MCF 10A (cell line): ENCODE measurements around the gene MTMR1. TPM values are rescaled to one million over a fixed set of nuclear protein-coding genes. Genes with fewer than 3 reads are reported as not detected.
A peak's percentile ranks its signal among the peaks of the same experiment; 100 is the strongest.

Experiments
- BruUV-seq: library from RNA; stranded (reverse); fragments of 400-500 nt; replicated peaks from 2 replicates; lab custom pipeline; 2021; lab: Mats Ljungman, UMichigan
- CTCF ChIA-PET: fragments of 300-600 bp; sonication (Branson Sonifier 250); formaldehyde crosslinking; extraction: SDS; loops from one replicate; lab custom pipeline; 2021; ENCODE audit warnings: antibody characterized with exemption, inconsistent platforms; lab: Yijun Ruan, JAX
- POLR2A ChIA-PET: fragments of 300-600, 350-650 bp; sonication (Branson Sonifier 250); formaldehyde crosslinking; extraction: SDS; loops from one replicate; lab custom pipeline; 2020; ENCODE audit warnings: antibody characterized with exemption, inconsistent platforms; lab: Yijun Ruan, JAX
- DNase-seq: peaks from one replicate; pipeline ENCODE4 v3.0.0-alpha.2; 2018; ENCODE audit not compliant: unreplicated experiment
- H3K27ac Mint-ChIP-seq: one replicate; pipeline ENCODE4 v1.8.0; 2022; ENCODE audit warnings: mild to moderate bottlenecking, low read depth, mixed read lengths; ENCODE audit not compliant: unreplicated experiment
- H3K27me3 Mint-ChIP-seq: one replicate; pipeline ENCODE4 v1.8.0; 2022; ENCODE audit warnings: mixed read lengths; ENCODE audit not compliant: insufficient read depth, unreplicated experiment
- H3K36me3 Mint-ChIP-seq: one replicate; pipeline ENCODE4 v1.8.0; 2022; ENCODE audit warnings: mild to moderate bottlenecking, moderate library complexity, mixed read lengths; ENCODE audit not compliant: insufficient read depth, unreplicated experiment
- H3K4me1 Mint-ChIP-seq: one replicate; pipeline ENCODE4 v1.8.0; 2022; ENCODE audit warnings: mixed read lengths; ENCODE audit not compliant: insufficient read depth, unreplicated experiment
- H3K4me3 Mint-ChIP-seq: one replicate; pipeline ENCODE4 v1.8.0; 2022; ENCODE audit warnings: mild to moderate bottlenecking, moderate library complexity, mixed read lengths; ENCODE audit not compliant: unreplicated experiment
- H3K9me3 Mint-ChIP-seq: one replicate; pipeline ENCODE4 v1.8.0; 2022; ENCODE audit warnings: mixed read lengths; ENCODE audit not compliant: unreplicated experiment
- intact Hi-C: fragments of 100-400 bp; cut with micrococcal nuclease; formaldehyde crosslinking; loops from 2 replicates; pipeline ENCODE4 v1.14.1; 2022
- total RNA-seq: library from RNA; stranded (reverse); gene quantifications from 2 replicates; pipeline ENCODE4 v1.2.3, GENCODE V29; 2022
- TF ChIP-seq, protein P1 (sequence below): fragments of 200-600 bp; IDR thresholded peaks from one replicate; pipeline ENCODE4 v1.8.0; 2022; ENCODE audit warnings: antibody characterized with exemption, mild to moderate bottlenecking; ENCODE audit not compliant: unreplicated experiment

Gene MTMR1
- total RNA-seq, 1 experiment from 2014 or later: 24.7 TPM

DNA sequence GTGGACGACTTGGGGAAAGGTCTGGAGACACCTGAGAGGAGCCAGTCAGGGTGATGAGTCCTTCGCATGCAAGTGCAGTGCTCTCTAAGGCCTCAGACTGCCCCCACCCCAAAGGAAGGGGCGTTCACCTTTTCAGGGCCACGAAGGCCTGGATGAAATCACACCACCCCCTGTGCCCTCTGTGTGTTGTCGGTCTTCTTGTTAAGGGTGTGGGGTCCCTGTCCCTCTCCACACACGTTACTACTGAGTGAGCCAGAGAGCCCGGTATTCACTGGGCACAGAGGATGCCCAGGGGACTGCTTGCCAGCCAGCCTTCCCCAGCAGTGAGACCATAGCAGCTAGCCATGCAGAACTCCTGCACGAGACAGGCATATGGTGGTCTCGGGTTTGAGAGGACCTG lies 72.0 kb downstream of the MTMR1 start:
- no peak overlapping the region for H3K4me3 Mint-ChIP-seq
- DNase-seq: no peak
- CTCF ChIA-PET: no interaction called here
- H3K27ac Mint-ChIP-seq: no peak overlapping the region
- POLR2A ChIA-PET: no interaction called here
- intact Hi-C loops: no loop called here
- BruUV-seq: no TSS peak
- peaks cover 50% of the 10 kb centered on the region for H3K36me3 Mint-ChIP-seq
- TF ChIP-seq, protein P1, sequence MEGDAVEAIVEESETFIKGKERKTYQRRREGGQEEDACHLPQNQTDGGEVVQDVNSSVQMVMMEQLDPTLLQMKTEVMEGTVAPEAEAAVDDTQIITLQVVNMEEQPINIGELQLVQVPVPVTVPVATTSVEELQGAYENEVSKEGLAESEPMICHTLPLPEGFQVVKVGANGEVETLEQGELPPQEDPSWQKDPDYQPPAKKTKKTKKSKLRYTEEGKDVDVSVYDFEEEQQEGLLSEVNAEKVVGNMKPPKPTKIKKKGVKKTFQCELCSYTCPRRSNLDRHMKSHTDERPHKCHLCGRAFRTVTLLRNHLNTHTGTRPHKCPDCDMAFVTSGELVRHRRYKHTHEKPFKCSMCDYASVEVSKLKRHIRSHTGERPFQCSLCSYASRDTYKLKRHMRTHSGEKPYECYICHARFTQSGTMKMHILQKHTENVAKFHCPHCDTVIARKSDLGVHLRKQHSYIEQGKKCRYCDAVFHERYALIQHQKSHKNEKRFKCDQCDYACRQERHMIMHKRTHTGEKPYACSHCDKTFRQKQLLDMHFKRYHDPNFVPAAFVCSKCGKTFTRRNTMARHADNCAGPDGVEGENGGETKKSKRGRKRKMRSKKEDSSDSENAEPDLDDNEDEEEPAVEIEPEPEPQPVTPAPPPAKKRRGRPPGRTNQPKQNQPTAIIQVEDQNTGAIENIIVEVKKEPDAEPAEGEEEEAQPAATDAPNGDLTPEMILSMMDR: no peak
- no peaks in the 10 kb centered on the region for H3K27me3 Mint-ChIP-seq
- H3K4me1 Mint-ChIP-seq: no peaks in the 10 kb centered on the region
- no peaks in the 10 kb centered on the region for H3K9me3 Mint-ChIP-seq

DNA sequence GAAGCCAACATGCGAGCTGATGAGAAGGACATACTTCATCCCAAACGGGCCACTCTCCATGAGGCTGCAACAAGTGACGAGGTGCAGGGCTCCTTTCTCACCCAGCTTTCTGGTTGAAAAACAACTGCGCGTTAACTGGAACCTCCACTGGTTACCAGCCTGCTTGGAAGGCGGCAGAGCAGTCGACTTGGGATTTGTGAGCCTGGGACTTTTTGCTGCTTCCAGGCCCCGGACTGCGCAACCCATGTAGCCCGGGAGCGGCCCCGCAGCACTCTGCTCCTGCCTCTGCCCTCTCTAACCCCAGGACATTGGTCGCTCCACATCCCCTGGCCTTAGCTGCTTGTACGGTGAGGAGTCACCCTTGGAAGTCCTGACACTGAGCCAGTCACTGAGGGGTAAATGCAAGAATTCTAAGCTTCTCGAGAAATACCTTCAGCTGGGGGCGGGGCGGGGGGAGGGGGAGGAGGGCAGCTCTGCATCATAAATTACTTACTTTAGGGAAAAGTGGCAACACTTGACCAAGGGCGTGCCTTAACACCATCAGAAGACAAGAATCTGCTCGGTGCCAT lies 72.7 kb downstream of the MTMR1 start:
- Mint-ChIP-seq H3K27ac (no peak overlapping the region), H3K4me3 (no peak overlapping the region), H3K4me1 (no peaks in the 10 kb centered on the region), H3K36me3 (peaks cover 46% of the 10 kb centered on the region), H3K9me3 (no peaks in the 10 kb centered on the region), H3K27me3 (no peaks in the 10 kb centered on the region)
- POLR2A ChIA-PET: no interaction called here
- TF ChIP-seq, protein P1: no peak
- intact Hi-C loops: no loop called here
- CTCF ChIA-PET: no interaction called here
- no peak for DNase-seq
- no TSS peak for BruUV-seq

DNA sequence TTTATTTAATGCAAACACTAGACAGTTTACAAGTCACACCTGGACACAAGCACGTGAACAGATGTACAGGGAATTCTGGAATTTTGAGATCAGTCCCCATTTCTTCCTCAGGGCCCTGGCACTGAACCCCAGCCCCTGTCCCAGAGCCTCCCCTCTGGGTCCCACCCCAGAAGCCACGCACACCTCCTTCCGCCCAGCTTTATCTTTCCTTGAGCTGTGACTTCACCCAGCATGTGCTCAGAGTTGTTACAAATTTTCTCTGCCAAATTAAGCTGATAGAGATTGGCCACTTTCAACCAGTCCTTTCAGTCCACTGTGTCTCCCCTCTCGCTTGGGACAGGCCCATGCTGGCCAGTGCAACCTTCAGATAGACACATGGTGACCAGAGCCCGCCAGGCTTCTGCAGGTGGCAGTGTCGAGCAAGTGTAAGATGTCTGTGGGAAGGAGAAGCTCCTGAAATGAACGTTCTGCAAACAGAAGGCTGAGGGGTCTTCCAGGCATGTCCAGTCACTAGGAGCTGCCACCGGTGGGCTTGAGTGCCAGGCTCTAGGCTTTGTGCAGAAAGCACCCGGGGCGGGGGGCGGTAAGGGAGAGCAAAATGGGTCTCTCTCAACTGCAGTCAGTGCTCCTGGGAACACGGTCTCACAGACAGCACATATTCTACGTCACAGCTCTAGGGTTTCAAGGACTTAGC lies 73.3 kb downstream of the MTMR1 start:
- Mint-ChIP-seq H3K27ac (no peak overlapping the region), H3K36me3 (peaks cover 43% of the 10 kb centered on the region), H3K4me3 (no peak overlapping the region), H3K4me1 (no peaks in the 10 kb centered on the region), H3K27me3 (no peaks in the 10 kb centered on the region), H3K9me3 (no peaks in the 10 kb centered on the region)
- POLR2A ChIA-PET: no interaction called here
- CTCF ChIA-PET: interaction anchor here (0.6 to 3.2 kb wide), 2 partner anchors 13 to 316 kb away, joined by 3 to 20 read pairs; no protein-coding TSS in a partner anchor
- no peak for DNase-seq
- TF ChIP-seq, protein P1: no peak
- no TSS peak for BruUV-seq
- intact Hi-C loops: no loop called here

DNA sequence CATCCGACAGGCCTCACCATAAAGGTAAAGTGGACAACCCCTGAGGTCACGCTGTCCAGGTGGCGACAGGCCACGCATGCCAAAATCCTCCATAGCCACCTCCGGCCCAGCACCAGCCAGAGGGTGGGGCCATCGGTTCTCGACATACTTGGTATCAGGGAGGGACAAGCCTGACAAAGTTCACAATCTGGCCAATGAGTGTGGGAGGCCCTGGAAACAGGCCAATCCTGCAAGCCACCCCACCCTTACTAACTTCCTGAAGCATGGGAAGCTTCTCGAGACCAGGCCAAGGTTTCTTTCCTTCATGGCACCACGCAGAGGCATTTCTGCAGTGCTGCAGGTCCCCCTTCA lies 73.8 kb downstream of the MTMR1 start:
- CTCF ChIA-PET: interaction anchor here (0.6 to 3.2 kb wide), 2 partner anchors 13 to 315 kb away, joined by 3 to 20 read pairs; no protein-coding TSS in a partner anchor
- POLR2A ChIA-PET: no interaction called here
- Mint-ChIP-seq H3K27ac (no peak overlapping the region), H3K27me3 (no peaks in the 10 kb centered on the region), H3K4me3 (no peak overlapping the region), H3K4me1 (peaks cover under 1% of the 10 kb centered on the region), H3K36me3 (peaks cover 45% of the 10 kb centered on the region), H3K9me3 (no peaks in the 10 kb centered on the region)
- DNase-seq: peak; percentile 21
- BruUV-seq: no TSS peak
- intact Hi-C loops: no loop called here
- TF ChIP-seq, protein P1: no peak
